ENCODE measurements around the gene GPX4.

Gene GPX4

GRCh38 chr19:1110809-1111640 lies 7.2 kb downstream of the GPX4 start:
- TF ChIP-seq POLR2AphosphoS5 (IDR thresholded peaks at IDR 0.05; ENCODE audit: low read depth, low read length): no peak
- no peak for TF ChIP-seq TAF1 (IDR thresholded peaks at IDR 0.05; ENCODE audit: borderline replicate concordance, insufficient read depth, low read length)
- TF ChIP-seq SIN3A (IDR thresholded peaks at IDR 0.05; ENCODE audit: borderline replicate concordance, insufficient read depth, low read length): no peak
- TF ChIP-seq REST (IDR thresholded peaks at IDR 0.05; ENCODE audit: insufficient read depth in 1 of 2, low read depth in 2 of 2, low read length in 2 of 2): no peak
- no peak for TF ChIP-seq FOXP2 (optimal IDR thresholded peaks at IDR 0.05; ENCODE audit: borderline replicate concordance, extremely low read depth, extremely low read length, insufficient read depth)

- TF ChIP-seq SIN3A (IDR thresholded peaks at IDR 0.05; ENCODE audit: borderline replicate concordance, insufficient read depth, low read length) (no peak), FOXP2 (optimal IDR thresholded peaks at IDR 0.05; ENCODE audit: borderline replicate concordance, extremely low read depth, extremely low read length, insufficient read depth) (no peak), TAF1 (IDR thresholded peaks at IDR 0.05; ENCODE audit: borderline replicate concordance, insufficient read depth, low read length) (no peak), POLR2AphosphoS5 (IDR thresholded peaks at IDR 0.05; ENCODE audit: low read depth, low read length) (no peak), REST (IDR thresholded peaks at IDR 0.05; ENCODE audit: insufficient read depth in 1 of 2, low read depth in 2 of 2, low read length in 2 of 2) (no peak)
Measured at GRCh38 chr19:1111641-1112267, 8.0 kb downstream of the GPX4 start.

GRCh38 chr19:1112268-1113029 lies 8.7 kb downstream of the GPX4 start:
- TF ChIP-seq REST (IDR thresholded peaks at IDR 0.05; ENCODE audit: insufficient read depth in 1 of 2, low read depth in 2 of 2, low read length in 2 of 2) (no peak), POLR2AphosphoS5 (IDR thresholded peaks at IDR 0.05; ENCODE audit: low read depth, low read length) (no peak), SIN3A (IDR thresholded peaks at IDR 0.05; ENCODE audit: borderline replicate concordance, insufficient read depth, low read length) (no peak), TAF1 (IDR thresholded peaks at IDR 0.05; ENCODE audit: borderline replicate concordance, insufficient read depth, low read length) (no peak), FOXP2 (optimal IDR thresholded peaks at IDR 0.05; ENCODE audit: borderline replicate concordance, extremely low read depth, extremely low read length, insufficient read depth) (no peak)

GRCh38 chr19:1113030-1113985 lies 9.5 kb downstream of the GPX4 start:
- TF ChIP-seq FOXP2 (optimal IDR thresholded peaks at IDR 0.05; ENCODE audit: borderline replicate concordance, extremely low read depth, extremely low read length, insufficient read depth): peak; percentile 97
- TF ChIP-seq TAF1 (IDR thresholded peaks at IDR 0.05; ENCODE audit: borderline replicate concordance, insufficient read depth, low read length): no peak
- peak; percentile 81; the same call in 1 of the 2 replicates for TF ChIP-seq SIN3A (IDR thresholded peaks at IDR 0.05; ENCODE audit: borderline replicate concordance, insufficient read depth, low read length)
- peak; percentile 54 for TF ChIP-seq POLR2AphosphoS5 (IDR thresholded peaks at IDR 0.05; ENCODE audit: low read depth, low read length)
- TF ChIP-seq REST (IDR thresholded peaks at IDR 0.05; ENCODE audit: insufficient read depth in 1 of 2, low read depth in 2 of 2, low read length in 2 of 2): no peak
